IPS DF 4.7 (cell line): ENCODE data around the gene MAPK14.
"Not testable (repeated sequence)": the region's sequence is repeated elsewhere in the genome, so short reads cannot be mapped to it uniquely, and the experiment has no call there.

Experiments used
- DNase-seq: peaks from one replicate; pipeline ENCODE4 v3.0.0-alpha.2; 2013; ENCODE audit warnings: low spot score; ENCODE audit errors: extremely low read depth

MAPK14 gene

DNA sequence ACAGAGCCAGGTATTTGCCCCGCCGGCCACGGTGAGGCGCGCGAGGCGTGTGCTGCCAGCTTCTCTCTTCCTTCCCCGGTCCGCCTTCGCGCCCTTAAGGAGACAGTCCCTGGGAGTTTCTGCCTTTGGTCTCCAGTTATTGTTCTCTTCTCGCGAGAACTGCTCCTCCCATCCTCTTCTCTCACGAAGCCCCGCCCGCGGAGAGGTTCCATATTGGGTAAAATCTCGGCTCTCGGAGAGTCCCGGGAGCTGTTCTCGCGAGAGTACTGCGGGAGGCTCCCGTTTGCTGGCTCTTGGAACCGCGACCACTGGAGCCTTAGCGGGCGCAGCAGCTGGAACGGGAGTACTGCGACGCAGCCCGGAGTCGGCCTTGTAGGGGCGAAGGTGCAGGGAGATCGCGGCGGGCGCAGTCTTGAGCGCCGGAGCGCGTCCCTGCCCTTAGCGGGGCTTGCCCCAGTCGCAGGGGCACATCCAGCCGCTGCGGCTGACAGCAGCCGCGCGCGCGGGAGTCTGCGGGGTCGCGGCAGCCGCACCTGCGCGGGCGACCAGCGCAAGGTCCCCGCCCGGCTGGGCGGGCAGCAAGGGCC lies at the start of gene MAPK14:
TSS of gene MAPK14 (plus strand) at position 308 of the 587 bp plus-strand sequence. CDS start 350 bp downstream, outside the sequence.
- peak; percentile 99 for DNase-seq

DNA sequence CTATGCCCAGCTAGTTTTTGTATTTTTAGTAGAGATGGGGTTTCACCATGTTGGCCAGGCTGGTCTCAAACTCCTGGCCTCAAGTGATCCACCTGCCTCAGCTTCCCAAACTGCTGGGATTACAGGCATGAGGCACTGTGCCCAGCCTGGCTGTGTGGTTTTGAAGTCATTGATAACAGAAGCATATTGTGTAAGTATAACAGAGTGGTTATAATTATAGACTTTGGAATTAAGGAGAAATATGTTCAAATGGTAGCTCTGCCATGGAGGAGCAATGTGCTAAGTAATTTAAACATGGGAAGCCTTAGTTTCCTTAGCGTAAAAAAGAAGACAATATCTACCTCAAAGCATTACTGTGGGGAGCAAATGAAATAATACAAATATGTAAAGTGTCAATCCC lies 47.5 kb upstream of the MAPK14 start:
- not testable (repeated sequence) for DNase-seq

DNA sequence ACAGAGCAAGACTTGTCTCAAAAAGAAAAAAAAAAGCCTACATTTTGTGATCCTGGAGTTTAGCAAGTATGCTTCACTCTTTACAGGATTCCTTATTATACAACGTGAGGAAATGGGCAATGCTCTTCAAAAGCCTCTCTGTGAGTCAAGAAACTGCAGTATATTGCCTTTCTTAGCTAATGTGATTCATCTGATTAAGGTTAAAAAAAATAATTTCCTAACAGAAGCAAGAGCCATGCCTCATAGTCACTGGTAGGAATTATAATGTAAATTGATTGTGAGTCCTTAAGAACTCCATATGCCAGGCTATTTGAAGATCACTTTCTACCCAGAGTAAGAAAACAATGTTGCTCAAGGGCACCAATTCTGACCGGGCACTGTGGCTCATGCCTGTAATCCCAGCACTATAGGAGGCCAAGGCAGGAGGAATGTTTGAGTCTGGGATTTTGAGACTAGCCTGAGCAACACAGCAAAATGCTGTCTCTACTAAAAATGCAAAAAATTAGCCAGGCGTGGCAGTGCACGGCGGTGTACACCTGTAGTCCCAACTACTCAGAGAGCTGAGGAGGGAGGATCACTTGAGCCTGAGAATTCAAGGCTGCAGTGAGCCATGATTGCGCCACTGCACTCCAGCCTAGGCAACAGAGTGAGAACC lies 46.5 kb upstream of the MAPK14 start:
- no peak for DNase-seq

DNA sequence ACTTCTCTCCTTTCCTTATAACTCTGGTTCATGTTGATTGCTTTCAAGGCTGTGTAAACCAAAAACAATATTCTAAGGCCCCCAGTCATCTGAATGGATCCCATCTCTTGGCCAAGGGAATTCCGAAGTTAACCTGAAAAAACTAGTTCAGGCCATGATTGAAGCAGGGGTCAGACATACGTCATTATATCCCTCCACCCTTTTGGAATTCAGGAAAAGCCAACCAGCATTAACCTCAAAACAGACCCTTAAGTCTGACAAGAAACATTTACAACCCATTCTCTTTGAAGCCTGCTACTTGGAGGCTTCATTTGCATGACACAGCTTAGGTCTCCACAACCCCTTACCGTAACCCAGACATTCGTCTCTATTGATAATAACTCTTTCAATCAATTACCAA lies 42.9 kb upstream of the MAPK14 start:
- DNase-seq: no peak

DNA sequence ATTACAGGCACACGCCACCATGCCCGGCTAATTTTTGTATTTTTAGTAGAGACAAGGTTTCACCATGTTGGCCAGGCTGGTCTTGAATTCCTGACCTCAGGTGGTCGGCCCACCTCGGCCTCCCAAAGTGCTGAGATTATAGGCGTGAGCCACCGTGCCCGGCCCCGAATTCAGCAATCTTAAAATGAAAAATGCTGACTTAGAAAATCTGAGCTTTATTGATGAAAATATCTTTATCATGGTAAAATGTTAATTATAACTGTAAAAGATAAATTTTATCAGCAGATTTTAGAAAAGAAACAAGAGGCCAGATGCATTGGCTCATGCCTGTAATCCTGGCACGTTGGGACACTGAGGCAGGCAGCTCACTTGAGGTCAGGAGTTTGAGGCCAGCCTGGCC lies 39.6 kb upstream of the MAPK14 start:
- not testable (repeated sequence) for DNase-seq

DNA sequence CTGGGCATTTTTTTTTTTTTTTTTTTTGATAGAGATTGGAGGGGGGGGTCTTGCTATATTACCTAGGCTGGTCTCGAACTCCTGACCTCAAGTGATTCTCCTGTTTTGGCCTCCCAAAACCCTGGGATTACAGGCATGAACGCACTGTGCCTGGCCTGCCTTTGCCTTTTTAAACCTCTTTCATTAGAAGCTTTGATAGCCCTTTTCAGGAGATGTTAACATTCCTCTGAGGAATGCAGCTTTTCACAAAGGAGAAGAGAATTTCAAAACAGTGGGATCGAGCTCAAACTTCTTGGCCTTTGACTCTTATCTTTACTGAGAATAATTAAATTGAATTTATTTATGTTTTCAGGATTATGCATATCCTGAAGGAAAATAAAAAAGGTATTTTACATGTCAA lies 34.5 kb upstream of the MAPK14 start:
- DNase-seq: no peak

DNA sequence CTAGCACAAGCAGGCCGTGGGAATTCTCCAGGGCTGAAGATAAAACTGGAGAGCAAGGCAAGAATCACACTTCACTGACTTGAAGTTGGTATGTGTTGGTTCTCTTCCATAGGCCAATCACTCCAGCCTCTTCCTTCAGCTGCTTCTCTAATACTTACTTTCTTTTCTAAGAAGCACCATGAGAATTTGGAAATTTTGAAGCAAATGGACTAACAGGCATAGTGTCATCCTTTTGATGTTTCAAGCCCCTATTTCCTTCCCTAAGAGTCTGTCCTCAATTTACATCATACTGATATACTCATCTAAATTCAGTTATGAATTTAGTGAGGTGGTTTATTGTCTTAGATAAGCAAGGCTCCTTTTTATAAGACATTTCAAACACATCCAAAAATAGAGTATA lies 27.2 kb upstream of the MAPK14 start:
- no peak for DNase-seq

DNA sequence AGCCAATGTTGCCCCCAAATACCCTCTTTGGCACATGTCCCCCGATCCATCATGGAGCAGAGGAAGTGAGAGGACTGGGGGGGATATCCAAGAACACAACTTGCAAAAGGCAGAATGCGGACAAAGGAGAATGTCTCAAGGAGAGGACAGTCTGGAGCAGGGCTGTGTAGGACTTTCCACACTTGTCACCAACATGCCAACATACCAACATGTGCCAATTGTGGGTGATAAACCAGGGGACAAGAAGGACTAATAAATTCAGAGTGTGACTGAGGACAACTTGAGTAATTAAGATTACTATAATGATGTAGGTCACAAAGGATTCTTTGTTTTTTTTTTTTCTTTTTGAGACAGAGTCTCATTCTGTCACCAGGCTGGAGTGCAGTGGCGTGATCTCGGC lies 11.9 kb upstream of the MAPK14 start:
- DNase-seq: no peak

DNA sequence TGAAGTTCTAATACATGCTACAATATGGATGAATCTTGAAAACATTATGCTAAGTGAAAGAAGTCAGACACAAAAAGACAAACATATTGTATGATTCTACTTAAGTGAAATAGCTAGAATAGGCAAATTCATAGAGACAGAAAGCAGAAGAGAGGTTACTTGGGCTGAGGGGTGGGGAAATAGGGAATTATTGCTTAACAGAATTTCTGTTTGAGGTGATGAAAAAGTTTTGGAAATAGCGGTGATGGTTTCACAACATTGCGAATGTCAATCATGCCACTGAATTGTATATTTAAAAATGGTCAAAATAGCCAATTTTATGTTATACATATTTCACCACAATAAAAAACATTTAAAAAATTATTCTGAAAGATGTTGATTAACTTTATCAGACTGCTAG lies 9.3 kb upstream of the MAPK14 start:
- DNase-seq: no peak

DNA sequence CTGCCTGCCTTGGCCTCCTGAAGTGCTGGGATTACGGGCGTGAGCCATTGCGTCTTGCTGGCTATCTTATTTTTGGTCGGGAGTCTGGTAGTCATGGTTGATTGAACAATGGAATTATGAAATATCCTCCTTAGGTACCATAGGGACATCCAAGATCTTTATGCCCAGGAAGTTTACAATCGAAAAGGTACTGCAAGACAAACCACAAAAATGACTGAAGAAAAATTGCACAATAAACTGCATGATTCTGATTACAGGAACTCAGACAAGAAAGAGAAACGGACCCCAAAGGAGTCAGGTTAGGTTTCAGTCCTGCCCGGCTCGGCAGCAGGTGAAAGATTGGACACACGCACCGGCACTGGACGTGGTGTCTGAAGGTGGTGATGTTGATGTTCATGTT lies 8.4 kb upstream of the MAPK14 start:
- DNase-seq: no peak

DNA sequence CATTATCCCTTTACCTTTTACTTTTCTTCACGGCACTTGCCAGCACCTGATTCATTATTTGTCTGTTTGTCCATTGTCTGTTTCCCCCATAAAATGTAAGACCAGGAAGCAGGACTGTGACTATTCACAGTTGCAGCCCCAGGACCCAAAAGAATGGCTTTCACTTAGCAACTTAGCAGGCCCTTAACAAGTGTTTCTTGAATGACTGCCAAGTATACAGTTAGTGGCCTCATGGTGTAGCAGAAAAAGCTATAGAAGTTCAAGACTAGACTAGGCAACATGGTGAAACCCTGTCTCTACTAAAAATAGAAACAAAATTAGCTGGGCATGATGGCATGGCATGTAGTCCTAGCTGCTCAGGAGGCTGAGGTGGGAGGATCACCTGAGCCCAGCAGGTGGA lies 7.5 kb upstream of the MAPK14 start:
- DNase-seq: no peak

DNA sequence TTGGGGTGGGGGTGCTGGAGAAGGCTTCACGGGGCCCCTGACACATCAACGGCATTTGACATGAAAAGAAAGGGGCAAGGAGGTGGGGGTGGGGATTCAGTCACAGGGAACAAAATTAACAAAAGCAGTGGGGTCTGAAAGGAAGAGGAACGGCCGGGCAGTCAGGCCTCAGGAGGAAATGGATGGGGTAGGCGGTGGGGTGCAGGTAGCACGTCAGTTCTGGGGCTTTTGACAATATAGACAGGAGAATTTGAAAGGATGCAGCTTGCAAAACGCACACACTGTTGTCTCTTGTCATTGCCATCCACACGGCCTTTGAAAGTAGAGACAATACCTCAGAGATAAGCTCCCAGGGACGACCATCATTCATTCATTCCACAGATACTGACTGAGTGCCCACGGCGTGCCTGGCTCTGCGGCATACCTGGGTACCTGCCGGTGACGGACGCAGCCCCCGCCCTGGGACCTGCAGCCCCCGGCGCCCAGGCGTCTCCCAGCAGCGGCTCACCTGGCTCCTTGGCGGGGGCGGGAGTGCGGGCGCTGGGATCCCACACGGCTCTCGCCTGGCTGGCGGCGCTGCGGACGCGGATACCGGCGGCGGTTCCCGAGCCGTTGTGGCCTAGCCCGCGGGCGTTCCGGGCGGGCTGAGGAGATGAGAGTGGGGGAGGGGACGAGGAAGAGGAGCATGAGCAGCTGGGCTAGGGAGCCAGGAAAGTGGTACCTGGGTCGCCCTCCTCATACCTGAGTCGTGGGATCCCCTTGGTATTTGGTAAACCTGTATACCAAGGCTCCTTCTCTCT lies 3.4 kb upstream of the MAPK14 start, which contains the start of gene SLC26A8:
TSS of gene SLC26A8 (minus strand) at position 646 of the 800 bp plus-strand sequence. CDS start 4,934 bp downstream, outside the sequence.
- no peak for DNase-seq

DNA sequence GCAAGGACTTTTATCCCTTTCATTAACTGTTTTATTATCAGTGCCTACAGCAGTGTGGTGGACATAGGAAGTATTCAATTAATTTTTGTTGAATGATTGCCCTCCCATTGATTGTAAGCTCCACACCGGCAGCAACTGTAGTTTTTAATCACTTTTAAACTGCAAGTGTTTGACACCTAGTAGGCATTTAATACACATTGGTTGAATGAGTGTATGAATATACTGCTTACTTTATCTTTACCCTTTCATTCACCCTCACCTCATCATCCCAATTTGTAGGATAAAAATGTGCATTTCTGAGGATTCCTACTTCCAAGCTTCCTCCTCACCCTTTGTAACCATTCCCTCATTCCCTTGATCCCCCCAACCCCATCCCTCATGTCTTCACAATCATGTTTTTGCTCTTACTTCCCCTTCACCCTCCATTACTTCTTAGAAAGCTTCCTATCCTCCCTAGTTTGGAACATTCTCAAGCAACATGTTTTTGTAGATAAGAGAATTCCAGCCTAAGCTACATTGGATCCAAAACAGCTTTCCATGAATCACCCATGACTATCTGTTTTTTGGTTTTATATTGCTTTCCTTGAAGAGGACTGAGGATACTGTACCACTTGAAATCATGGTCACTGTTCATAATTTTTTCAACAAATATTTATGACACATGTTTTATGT lies 2.2 kb upstream of the MAPK14 start:
- DNase-seq: no peak

DNA sequence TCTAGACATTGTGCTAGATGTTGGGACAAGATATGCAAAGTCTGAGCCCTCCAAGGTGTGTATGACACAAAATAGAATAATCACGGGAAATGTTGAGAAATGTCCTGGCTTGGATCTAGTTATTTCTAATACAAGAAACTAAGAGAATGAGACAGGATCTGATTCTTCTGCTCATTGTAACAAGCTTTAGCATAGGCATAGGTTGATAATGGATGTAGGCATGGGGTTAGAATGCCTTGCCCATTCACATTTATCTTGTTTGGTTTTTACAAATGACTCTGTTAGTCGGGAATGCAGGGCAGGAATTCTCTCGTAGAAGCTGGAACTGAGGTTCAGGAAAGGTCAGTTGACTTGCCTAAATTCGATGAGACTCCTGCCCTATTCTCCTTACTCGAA lies 1.7 kb upstream of the MAPK14 start:
- DNase-seq: no peak

DNA sequence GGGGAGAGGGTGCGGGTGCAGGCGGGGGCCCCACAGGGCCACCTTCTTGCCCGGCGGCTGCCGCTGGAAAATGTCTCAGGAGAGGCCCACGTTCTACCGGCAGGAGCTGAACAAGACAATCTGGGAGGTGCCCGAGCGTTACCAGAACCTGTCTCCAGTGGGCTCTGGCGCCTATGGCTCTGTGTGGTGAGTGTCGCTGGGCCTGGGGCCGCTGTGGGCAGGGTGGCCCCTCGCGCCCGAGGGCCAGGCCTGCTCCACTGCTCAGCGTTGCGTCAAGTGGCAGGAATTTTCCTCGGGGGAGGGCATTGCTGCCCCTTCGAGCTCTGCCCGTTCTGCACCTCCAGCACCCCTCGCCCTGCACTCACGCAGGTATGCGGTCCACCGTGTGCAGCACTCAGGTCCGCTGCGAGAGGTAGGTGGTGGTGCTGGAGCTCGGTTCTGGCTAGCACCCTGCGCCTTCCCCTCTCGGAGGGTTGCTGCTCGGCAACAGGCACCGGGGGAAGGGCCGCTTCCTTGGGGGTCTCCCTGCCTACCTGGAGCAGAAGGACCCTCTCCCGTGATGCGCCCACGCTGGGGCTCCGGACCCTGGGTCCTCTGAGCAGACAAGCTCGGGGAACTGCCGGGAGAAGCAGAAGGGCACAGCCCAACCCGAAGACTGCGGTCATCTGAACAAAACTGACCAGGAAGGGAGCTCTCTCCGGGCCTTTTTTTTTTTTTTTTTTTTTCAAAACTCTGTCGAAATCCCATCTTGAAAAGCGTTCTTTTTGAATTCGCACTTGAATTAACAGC lies 674 bp downstream of the MAPK14 start:
- no peak for DNase-seq

DNA sequence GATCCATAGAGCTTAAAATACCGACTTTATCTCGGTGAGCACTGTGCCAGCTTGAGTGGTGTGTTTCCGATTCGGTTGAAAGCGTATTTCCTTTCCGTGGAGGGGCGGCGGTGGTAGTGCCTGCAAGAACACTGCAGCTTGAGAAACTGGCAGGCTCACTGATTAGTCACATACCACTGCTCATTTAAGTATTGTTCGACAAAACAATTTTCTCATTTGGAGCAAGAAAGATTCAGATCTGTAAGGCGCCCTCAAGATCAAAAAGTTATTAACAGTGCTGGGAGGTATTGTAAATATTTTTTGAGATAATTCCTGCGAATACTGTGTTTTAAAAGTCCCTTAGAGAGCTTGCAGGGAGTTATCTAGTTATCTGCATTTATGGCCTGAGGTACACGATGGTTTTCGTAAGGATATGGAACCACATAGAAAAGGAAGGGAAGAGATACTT lies 1.3 kb downstream of the MAPK14 start:
- no peak for DNase-seq

DNA sequence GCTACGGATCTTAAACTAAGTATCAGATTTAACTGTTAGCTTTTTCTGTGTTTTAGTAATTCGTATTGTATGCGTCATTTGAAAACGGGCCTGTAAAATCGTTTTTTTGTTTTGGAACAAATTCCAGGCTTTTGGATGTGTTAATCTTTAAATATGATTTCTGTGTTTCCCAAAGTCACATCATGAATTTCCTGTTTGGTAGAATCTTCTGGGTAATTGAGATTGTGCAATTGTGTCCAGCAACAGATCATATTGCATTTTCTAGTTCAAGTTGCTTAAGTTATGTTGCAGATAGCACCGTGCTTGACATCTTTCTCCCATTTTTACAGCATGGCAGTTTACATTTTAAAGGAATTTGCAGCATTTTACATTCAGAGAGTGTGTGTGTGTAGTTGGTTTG lies 1.9 kb downstream of the MAPK14 start:
- DNase-seq: no peak

DNA sequence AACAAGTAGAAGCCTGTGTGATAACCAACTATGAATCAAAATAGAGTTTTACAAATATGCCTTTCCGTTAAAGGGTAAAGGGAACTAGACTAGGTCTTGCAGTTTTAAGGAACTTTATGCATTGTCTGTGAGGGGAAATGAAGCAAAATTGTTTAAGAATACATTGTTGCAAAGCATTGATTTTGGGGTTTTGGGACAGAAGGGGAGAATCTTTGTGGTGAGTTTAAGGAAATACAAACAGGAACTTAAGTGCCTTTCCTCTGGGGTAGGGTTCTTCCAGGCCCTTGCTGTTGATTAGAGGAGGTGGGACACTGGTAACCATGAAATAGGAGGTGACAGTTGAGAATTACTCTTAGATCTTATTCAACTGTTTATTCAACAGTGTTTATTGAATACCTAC lies 4.7 kb downstream of the MAPK14 start:
- no peak for DNase-seq

DNA sequence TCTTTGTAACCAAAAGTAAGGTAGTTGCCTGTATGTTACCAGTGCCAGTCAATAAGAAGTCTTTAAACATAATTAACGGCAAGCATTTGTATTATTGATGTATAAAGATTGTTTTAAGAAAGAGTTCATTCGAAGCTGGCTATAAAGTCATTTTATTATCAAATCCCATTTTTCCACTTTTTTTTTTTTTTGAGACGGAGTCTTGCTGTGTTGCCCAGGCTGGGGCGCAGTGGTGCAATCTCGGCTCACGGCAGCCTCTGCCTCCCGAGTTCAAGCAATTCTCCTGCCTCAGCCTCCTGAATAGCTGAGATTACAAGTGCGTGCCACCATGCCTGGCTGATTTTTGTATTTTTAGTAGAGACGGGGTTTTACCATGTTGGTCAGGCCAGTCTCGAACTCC lies 5.5 kb downstream of the MAPK14 start:
- DNase-seq: not testable (repeated sequence)

DNA sequence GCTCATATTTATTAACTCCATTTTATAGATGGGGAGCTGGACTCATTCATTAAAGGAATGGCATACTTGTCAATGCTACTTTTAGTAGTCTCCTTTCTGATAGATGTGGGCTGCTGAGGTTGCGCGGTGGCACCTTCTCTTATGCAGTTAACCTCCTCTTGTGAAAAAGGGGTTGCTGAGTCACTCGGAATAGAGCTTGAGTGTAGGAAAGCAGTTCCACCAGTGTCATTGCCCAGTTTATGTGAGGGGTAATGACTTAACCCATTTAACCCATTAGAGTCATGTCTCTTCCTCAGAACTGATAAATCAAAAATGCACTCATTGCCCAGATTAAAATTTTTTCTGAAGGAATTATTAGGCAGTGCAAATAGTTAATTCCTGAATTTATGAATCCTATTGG lies 6.3 kb downstream of the MAPK14 start:
- DNase-seq: no peak

DNA sequence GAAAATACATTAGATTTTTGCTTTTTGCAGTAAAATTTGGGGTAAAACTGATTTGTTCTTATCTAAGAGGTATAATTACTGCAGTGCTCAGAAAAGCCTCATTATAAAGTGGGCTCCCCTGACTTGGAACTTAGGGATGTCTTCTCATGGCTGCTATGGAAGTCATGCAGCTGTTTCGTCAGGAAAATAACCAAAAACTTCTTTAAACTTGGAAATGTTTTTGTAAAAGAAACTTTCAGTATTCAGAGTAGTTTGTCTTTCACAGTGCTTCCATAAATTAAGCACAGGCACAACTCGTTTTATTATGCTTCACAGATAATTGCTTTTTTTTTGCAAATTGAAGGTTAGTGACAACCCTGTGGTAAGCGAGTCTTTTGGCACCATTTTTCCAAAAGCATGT lies 6.8 kb downstream of the MAPK14 start:
- DNase-seq: no peak
